Endometrial microvascular endothelial cells (primary cell): ENCODE data around the gene POC1B. TPM values are rescaled to one million over a fixed set of nuclear protein-coding genes. Genes with fewer than 3 reads are reported as not detected.

Experiments
- in situ Hi-C: cut with HindIII; loops from 2 replicates; pipeline ENCODE4 v1.10.0; 2017; ENCODE audit warnings: low sequenced_read_pairs, low pct_unique_long_range_greater_than_20kb; ENCODE audit errors: inconsistent ontology term
- total RNA-seq: library from RNA; depleted of rRNA; stranded (reverse); fragments of >200 nt; gene quantifications from one replicate; pipeline ENCODE4 v1.2.3, GENCODE V29; 2015; ENCODE audit errors: inconsistent ontology term

POC1B gene
- total RNA-seq, 1 donor from 2014 or later, result 10.5 TPM

- in situ Hi-C loops, result no loop called here
Observed at GRCh38 chr12:89504560-89505346, 21.1 kb downstream of the POC1B start.

- in situ Hi-C loops, result no loop called here
Observed at GRCh38 chr12:89501793-89502192, 24.1 kb downstream of the POC1B start.

- in situ Hi-C loops, result no loop called here
Observed at GRCh38 chr12:89499857-89500256, 26.0 kb downstream of the POC1B start.

DNA sequence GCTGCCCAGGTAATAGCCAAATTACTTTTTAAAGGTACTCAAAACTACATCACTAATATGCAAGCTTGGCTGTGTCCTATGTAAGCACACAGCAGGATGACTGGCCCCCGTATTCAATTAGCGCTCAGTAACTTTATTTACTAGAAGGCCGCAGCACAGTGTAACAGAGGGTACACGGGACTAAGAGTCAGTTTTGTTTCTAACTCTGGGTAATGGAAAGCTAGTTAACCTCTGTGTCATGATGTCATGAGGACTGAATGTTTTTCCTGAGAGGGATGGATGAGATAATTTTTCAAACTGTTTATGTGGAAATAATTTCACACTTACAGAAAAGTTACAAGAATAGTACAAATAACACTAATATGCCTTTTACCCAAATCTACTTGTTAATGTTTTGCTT lies 28.4 kb downstream of the POC1B start:
- in situ Hi-C loops, result no loop called here

- in situ Hi-C loops, result no loop called here
Observed at GRCh38 chr12:89497005-89497404, 28.8 kb downstream of the POC1B start.

GRCh38 chr12:89494411-89495231 lies 31.2 kb downstream of the POC1B start:
- in situ Hi-C loops, result no loop called here

DNA sequence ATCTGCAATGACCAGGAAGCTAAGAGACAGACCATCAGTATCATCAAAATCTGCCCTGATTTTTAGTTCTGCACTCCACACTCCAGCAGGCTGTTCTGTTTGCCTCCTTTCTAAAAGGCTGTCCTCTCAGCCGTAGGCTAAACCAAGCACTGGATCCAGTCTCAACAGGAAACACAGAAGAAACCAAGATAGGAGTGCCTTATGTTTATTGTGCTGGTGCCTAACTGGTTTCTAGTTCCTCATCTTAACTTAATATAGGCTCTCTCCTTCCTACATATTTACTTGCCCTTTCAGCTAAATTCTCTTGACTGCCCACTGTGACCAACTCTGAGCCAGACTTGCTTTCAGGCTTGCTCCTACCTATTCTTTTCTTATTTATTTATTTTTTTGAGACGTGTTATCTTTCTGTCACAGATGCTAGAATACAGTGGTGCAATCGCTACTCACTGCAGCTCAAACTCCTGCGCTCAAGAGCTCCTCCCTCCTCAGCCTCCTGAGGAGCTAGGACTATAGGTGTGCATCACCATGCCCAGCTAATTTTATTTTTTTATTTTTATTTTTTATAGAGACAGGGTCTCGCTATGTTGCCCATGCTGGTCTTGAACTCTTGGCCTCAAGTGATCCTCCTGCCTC lies 32.1 kb downstream of the POC1B start:
- in situ Hi-C loops, result no loop called here

- in situ Hi-C loops, result no loop called here
Observed at GRCh38 chr12:89492883-89493282, 33.0 kb downstream of the POC1B start.

GRCh38 chr12:89490922-89491321 lies 34.9 kb downstream of the POC1B start:
- in situ Hi-C loops, result no loop called here

GRCh38 chr12:89486264-89486663 lies 39.6 kb downstream of the POC1B start:
- in situ Hi-C loops, result no loop called here

DNA sequence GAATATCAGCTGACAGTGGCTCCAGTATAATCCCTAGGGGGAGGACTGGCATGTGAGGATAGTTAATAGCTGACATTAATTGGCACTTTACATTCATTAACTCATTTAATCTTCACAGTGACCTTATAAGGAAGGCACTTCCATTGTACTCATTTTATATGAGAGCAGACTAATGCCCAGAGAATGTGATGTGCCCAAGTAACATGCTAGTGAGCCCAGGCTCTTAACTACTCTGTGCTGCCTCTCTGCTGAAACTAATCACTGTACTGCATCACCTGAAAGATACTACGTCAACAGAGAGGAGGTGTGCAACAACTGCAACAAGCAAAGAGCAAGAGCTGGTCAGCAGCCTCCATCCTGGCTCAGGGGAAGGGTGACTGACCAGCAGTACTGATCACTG lies 41.4 kb downstream of the POC1B start:
- in situ Hi-C loops, result no loop called here

DNA sequence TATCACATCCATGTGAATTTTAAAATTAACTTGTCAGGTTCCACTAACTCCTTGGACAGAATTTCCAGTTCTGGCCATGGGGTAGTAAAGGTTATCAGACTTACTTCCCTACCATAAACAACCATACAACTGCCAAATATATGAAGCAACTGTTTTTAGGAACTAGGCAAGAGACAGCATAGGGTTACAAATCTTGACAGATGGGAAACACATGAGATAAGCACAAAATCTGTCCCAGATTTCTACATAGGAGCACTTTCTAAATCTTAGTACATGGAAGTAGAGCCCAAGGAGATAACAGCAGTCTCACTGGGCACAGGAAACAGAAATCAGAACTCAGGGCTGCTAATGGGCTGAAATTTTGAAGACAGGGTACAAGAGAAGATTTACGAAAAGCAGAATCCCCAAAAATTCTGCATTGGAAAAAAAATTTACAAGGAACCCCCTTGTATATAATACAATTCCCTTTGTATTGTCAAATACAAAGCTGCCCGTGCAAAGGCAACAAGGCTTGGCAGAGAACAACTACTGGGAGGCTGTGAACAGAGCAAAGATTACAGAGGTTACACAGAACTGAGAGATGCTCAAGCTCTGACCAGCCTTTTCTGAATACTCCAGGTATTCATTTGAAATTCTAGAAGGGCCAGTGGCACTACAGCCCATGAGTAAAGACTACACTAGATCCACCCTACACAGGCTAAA lies 44.5 kb downstream of the POC1B start:
- in situ Hi-C loops, result no loop called here

DNA sequence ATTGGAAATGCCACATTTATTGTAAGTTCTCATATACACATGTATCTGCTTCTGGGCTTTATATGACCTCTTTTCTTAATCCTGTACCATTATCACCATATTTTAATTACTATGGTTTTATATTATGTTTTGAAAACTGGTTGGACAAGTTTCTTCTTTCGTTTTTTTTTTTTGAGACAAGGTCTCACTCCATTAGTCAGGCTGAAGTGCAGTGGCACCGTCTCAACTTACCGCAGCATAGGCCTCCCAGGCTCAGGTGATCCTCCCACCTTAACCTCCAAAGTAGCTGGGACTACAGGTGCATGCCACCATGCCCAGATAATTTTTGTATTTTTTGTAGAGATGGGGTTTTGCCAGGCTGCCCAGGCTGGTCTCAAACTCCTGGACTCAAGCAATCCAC lies 45.9 kb downstream of the POC1B start:
- in situ Hi-C loops, result no loop called here

DNA sequence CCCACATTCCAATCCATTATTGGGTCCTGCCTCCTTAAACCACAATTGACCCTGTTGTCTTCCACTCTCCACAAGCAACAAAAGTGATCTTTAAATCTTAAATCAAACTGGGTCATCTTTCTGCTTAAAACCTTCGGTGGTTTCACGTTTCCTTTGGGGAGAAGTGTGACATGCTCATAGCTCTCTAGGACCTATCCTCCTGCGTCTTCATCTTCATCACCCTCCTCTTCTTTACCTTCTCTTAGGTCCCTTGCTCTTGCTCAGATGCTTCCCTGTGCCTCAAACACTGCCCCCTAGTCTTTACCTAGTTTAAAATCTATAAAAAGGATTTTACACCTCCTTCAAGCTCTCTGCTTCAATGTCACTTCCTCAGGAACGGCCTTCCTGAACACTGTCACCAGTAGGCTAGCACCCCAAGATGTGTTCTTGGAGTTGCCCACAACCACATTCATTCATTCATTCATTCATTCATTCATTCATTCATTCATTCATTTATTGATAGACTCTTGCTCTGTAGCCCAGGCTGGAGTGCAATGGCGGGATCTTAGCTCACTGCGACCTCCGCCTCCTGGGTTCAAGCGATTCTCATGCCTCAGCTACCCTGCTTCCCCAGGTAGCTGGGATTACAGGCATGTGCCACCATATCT lies 48.1 kb downstream of the POC1B start:
- in situ Hi-C loops, result no loop called here

- in situ Hi-C loops, result no loop called here
Observed at GRCh38 chr12:89476904-89477595, 48.8 kb downstream of the POC1B start.

GRCh38 chr12:89476232-89476631 lies 49.6 kb downstream of the POC1B start:
- in situ Hi-C loops, result no loop called here

DNA sequence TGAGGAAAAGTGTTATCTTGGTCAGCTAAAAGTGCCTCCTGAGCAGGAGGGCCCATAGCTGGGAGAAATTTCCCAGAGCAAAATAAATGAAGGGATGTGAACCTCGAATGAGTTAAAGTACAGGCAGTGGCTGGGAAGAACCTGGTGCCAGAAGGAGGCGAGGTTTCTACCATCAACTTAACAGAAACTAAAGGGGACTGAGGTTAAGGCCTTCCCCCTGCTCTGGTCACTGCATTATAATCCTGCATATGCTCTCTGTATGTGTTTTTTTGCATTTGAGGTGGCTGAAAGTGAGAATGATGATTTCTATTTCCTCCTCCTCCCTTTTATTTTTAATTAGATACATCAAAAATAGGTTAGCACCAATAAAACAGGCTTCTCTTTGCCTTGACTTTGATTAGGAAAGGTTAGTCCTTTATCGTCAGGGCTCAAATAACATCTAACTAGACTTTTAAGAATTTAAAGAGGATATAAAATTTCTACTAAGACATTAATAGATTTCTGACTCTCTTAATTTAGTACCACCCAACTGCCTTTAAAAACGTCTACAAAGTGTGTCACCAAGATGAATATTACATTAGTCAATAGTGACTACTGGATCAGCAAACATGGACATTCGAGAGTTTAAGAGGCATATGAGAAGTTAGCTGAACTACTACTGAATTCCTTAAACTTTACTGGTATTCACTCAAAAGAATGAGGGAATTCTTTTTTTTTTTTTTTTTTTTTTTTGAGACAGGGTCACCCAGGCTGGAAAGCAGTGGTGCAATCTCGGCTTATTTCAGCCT lies 50.5 kb downstream of the POC1B start:
- in situ Hi-C loops, result no loop called here
